Endodermal cell (in vitro differentiated cells): Measurements from ENCODE around the gene LYL1. TPM values are rescaled to one million over a fixed set of nuclear protein-coding genes. Genes with fewer than 3 reads are reported as not detected.

Source experiments
- DNase-seq: peaks from one replicate; pipeline ENCODE4 v3.0.0-alpha.2; 2017
- H3K27ac ChIP-seq: 2 replicates; pipeline ENCODE4 v1.5.1; 2013; ENCODE audit warnings: mild to moderate bottlenecking, low read depth, low read length, moderate library complexity
- H3K27me3 ChIP-seq: 2 replicates; pipeline ENCODE4 v1.6.1; 2013; ENCODE audit warnings: mild to moderate bottlenecking, low read length, moderate library complexity; ENCODE audit not compliant: insufficient read depth, control insufficient read depth, poor library complexity, severe bottlenecking
- H3K36me3 ChIP-seq: 2 replicates; pipeline ENCODE4 v1.7.0; 2013; ENCODE audit warnings: mild to moderate bottlenecking, low read length, moderate library complexity; ENCODE audit not compliant: control insufficient read depth, insufficient read depth
- H3K4me1 ChIP-seq: one replicate; pipeline ENCODE4 v1.7.0; 2013; ENCODE audit warnings: low read length; ENCODE audit not compliant: control insufficient read depth, insufficient read depth
- H3K4me3 ChIP-seq: 2 replicates; pipeline ENCODE4 v1.5.1; 2013; ENCODE audit warnings: mild to moderate bottlenecking, low read length, moderate library complexity
- H3K9ac ChIP-seq: 2 replicates; pipeline ENCODE4 v1.6.1; 2013; ENCODE audit warnings: mild to moderate bottlenecking, low read length, moderate library complexity; ENCODE audit not compliant: poor library complexity, severe bottlenecking; ENCODE audit errors: extremely low read depth
- H3K9me3 ChIP-seq: 2 replicates; pipeline ENCODE4 v1.6.1; 2013; ENCODE audit warnings: mild to moderate bottlenecking, low read length, moderate library complexity; ENCODE audit not compliant: control insufficient read depth
- H3K27ac Mint-ChIP-seq: 2 replicates; pipeline ENCODE4 v1.8.0; 2020; ENCODE audit warnings: mixed read lengths
- H3K27me3 Mint-ChIP-seq: 2 replicates; pipeline ENCODE4 v1.8.0; 2021; ENCODE audit warnings: mild to moderate bottlenecking, mixed read lengths; ENCODE audit not compliant: insufficient read depth
- H3K36me3 Mint-ChIP-seq: 2 replicates; pipeline ENCODE4 v1.8.0; 2020; ENCODE audit warnings: low read depth, mixed read lengths
- H3K4me1 Mint-ChIP-seq: 2 replicates; pipeline ENCODE4 v1.8.0; 2020; ENCODE audit warnings: mixed read lengths
- H3K4me3 Mint-ChIP-seq: 2 replicates; pipeline ENCODE4 v1.8.0; 2020; ENCODE audit warnings: mild to moderate bottlenecking, moderate library complexity, mixed read lengths
- H3K9me3 Mint-ChIP-seq: 2 replicates; pipeline ENCODE4 v1.8.0; 2020; ENCODE audit warnings: mild to moderate bottlenecking, mixed read lengths
- CTCF ChIP-seq: fragments of 200-600 bp; sonication (generic); conservative IDR thresholded peaks from 2 replicates; pipeline ENCODE4 v1.5.0; 2021; ENCODE audit warnings: antibody characterized with exemption, mild to moderate bottlenecking
- WGBS, 2 experiments: methylation state at CpG; one replicate each; pipeline versions ENCODE4 v1.1.5 to v1.1.7; 2013; ENCODE audit warnings: missing lambda C conversion rate in 2 of 2, mixed read lengths in 1 of 2; ENCODE audit not compliant: insufficient coverage in 1 of 2, insufficient read length in 1 of 2; 5-methylcytosine and 5-hydroxymethylcytosine counted together
- total RNA-seq, 2 donors: library from RNA; stranded (reverse); fragmentation: NEBNext Ultra II Directional in 1 of 2; extraction: Animal tissue kit (Norgen Biotek cat#: 25700) in 1 of 2; gene quantifications; 2 replicates in 1 of 2; 3 replicates in 1 of 2; pipeline ENCODE4 v1.2.1, GENCODE V29; 2021

The LYL1 gene
- total RNA-seq, 2 donors from 2014 or later = 1.9 to 2.0 TPM

- no peaks in the 10 kb centered on the region for H3K9me3 Mint-ChIP-seq
- H3K9ac ChIP-seq = no peak overlapping the region
- peaks cover 37% of the 10 kb centered on the region for H3K36me3 Mint-ChIP-seq
- no peak overlapping the region for H3K27ac ChIP-seq
- H3K27me3 Mint-ChIP-seq = no peaks in the 10 kb centered on the region
- no peaks in the 10 kb centered on the region for H3K4me1 Mint-ChIP-seq
- H3K4me3 ChIP-seq = no peak overlapping the region
- peak overlapping the region; percentile 68 for H3K27ac Mint-ChIP-seq
- no peaks in the 10 kb centered on the region for H3K4me1 ChIP-seq
- H3K9me3 ChIP-seq = no peaks in the 10 kb centered on the region
- no peak overlapping the region for H3K4me3 Mint-ChIP-seq
- 94 to 97% methylated on average over 3 of the region's 3 CpGs for WGBS, 2 experiments
- no peaks in the 10 kb centered on the region for H3K27me3 ChIP-seq
- no peak for TF ChIP-seq CTCF
- peaks cover 62% of the 10 kb centered on the region for H3K36me3 ChIP-seq
- DNase-seq = no peak
Measured at GRCh38 chr19:13130886-13131490, 28.3 kb upstream of the LYL1 start.

- Mint-ChIP-seq H3K9me3 (no peaks in the 10 kb centered on the region), H3K27ac (no peak overlapping the region), H3K4me1 (no peaks in the 10 kb centered on the region), H3K27me3 (no peaks in the 10 kb centered on the region), H3K4me3 (no peak overlapping the region), H3K36me3 (peaks cover 41% of the 10 kb centered on the region)
- 97% methylated on average over 7 to 9 of the region's 9 CpGs for WGBS, 2 experiments
- Histone ChIP-seq H3K4me3 (no peak overlapping the region), H3K4me1 (no peaks in the 10 kb centered on the region), H3K27me3 (no peaks in the 10 kb centered on the region), H3K36me3 (peaks cover 59% of the 10 kb centered on the region), H3K9me3 (no peaks in the 10 kb centered on the region), H3K9ac (no peak overlapping the region), H3K27ac (no peak overlapping the region)
- DNase-seq = peak; percentile 36
- TF ChIP-seq CTCF = no peak
Measured at GRCh38 chr19:13129384-13129783, 26.7 kb upstream of the LYL1 start.

GRCh38 chr19:13128583-13128982, 25.9 kb upstream of the LYL1 start:
- TF ChIP-seq CTCF = no peak
- DNase-seq = no peak
- Mint-ChIP-seq H3K36me3 (peaks cover 42% of the 10 kb centered on the region), H3K4me1 (no peaks in the 10 kb centered on the region), H3K27me3 (no peaks in the 10 kb centered on the region), H3K9me3 (no peaks in the 10 kb centered on the region), H3K4me3 (no peak overlapping the region), H3K27ac (peak overlapping the region; percentile 21)
- Histone ChIP-seq H3K36me3 (peaks cover 54% of the 10 kb centered on the region), H3K9me3 (no peaks in the 10 kb centered on the region), H3K27ac (no peak overlapping the region), H3K4me3 (no peak overlapping the region), H3K4me1 (peaks cover 2% of the 10 kb centered on the region), H3K9ac (no peak overlapping the region), H3K27me3 (no peaks in the 10 kb centered on the region)
- 93% methylated on average over 1 of the region's 1 CpG; no CpG with 5 or more reads in 1 of the 2 experiments for WGBS, 2 experiments
